22Rv1 (cell line): ENCODE data around the gene NFU1.

Source experiments
- ZFX ChIP-seq: fragments of 450-650 bp; IDR thresholded peaks from 2 replicates; pipeline ENCODE4 v1.6.1; 2017; ENCODE audit warnings: antibody characterized with exemption, borderline replicate concordance
- TF ChIP-seq, protein P1 (sequence below): fragments of 450-650 bp; IDR thresholded peaks from 2 replicates; pipeline ENCODE4 v1.5.1; 2017; ENCODE audit warnings: mild to moderate bottlenecking

DNA sequence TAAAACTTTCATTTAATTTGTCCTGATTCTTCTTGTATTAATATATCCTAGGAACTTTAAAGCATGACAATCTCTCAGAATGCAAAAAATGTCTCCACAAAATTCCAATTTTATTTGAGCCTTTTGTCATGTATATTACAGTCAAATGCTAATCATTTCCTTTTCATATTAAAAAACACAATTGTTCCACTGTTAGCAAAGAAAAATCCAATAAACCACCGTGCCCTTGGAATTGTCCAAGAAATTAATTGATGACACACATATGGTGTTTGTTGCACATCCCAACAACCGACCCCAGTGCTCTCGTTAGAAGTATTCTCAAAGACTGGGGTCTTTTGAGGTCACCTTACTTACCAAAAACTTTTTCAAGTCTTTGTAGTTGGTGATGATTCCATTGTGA, 78.3 kb downstream of the NFU1 start:
- TF ChIP-seq, protein P1, sequence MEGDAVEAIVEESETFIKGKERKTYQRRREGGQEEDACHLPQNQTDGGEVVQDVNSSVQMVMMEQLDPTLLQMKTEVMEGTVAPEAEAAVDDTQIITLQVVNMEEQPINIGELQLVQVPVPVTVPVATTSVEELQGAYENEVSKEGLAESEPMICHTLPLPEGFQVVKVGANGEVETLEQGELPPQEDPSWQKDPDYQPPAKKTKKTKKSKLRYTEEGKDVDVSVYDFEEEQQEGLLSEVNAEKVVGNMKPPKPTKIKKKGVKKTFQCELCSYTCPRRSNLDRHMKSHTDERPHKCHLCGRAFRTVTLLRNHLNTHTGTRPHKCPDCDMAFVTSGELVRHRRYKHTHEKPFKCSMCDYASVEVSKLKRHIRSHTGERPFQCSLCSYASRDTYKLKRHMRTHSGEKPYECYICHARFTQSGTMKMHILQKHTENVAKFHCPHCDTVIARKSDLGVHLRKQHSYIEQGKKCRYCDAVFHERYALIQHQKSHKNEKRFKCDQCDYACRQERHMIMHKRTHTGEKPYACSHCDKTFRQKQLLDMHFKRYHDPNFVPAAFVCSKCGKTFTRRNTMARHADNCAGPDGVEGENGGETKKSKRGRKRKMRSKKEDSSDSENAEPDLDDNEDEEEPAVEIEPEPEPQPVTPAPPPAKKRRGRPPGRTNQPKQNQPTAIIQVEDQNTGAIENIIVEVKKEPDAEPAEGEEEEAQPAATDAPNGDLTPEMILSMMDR = no peak
- no peak for TF ChIP-seq ZFX
